ENCODE results near the gene ZCCHC7. TPM values are rescaled to one million over a fixed set of nuclear protein-coding genes. Genes with fewer than 3 reads are reported as not detected.

ZCCHC7 gene
- total and polyA plus RNA-seq, 4 donors, result 7.7 to 28.0 (median 12.6) TPM

DNA sequence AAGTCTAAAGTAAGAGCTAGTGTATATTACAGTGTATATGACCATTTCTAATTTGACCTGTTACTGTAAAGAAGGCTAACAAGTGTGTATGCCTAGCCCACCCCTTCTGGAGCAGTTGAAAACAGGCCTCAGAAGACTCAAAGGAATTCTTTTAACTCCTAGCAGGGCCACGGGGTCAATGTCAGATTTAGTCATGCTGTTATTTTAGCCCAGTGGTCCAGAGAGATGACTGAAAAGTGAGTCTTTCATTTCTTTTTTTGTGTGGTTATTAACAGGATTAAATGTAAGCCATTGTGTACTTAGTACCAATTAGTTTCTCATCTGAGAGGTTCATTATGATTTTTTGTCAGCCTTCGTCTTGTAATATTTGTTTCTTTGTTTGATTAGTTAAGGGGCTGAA is 24.4 kb downstream of the ZCCHC7 start:
- Histone ChIP-seq H3K36me3 (ENCODE audit: control insufficient read depth in 4 of 4, insufficient read depth in 4 of 4, low read length in 4 of 4) (peaks cover 0 to 1% (median 0%) of the 10 kb centered on the region in 4 donors), H3K9ac (ENCODE audit: insufficient read depth in 1 of 2, low read length in 2 of 2) (no peak overlapping the region), H3K4me3 (no peak overlapping the region), H3K27ac (ENCODE audit: low read depth in 1 of 2, low read length in 1 of 2) (no peak overlapping the region), H3K9me3 (ENCODE audit: control insufficient read depth in 4 of 4, insufficient read depth in 3 of 4, low read length in 3 of 4) (no peaks in the 10 kb centered on the region), H3K27me3 (ENCODE audit: control insufficient read depth in 3 of 3, insufficient read depth in 3 of 3, low read length in 2 of 3) (no peaks in the 10 kb centered on the region), H3K4me1 (ENCODE audit: control insufficient read depth in 5 of 5, insufficient read depth in 5 of 5, low read length in 5 of 5) (peaks cover 0 to 3% (median 0%) of the 10 kb centered on the region in 5 donors)
- 69 to 86% methylated on average over 2 of the region's 2 CpGs for WGBS, 2 donors
- DNase-seq (no peak), ATAC-seq (ENCODE audit: insufficient read depth, low FRiP score) (no peak)
- TF ChIP-seq, protein P1, sequence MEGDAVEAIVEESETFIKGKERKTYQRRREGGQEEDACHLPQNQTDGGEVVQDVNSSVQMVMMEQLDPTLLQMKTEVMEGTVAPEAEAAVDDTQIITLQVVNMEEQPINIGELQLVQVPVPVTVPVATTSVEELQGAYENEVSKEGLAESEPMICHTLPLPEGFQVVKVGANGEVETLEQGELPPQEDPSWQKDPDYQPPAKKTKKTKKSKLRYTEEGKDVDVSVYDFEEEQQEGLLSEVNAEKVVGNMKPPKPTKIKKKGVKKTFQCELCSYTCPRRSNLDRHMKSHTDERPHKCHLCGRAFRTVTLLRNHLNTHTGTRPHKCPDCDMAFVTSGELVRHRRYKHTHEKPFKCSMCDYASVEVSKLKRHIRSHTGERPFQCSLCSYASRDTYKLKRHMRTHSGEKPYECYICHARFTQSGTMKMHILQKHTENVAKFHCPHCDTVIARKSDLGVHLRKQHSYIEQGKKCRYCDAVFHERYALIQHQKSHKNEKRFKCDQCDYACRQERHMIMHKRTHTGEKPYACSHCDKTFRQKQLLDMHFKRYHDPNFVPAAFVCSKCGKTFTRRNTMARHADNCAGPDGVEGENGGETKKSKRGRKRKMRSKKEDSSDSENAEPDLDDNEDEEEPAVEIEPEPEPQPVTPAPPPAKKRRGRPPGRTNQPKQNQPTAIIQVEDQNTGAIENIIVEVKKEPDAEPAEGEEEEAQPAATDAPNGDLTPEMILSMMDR (IDR thresholded peaks at IDR 0.05; ENCODE audit: control extremely low read depth, extremely low read depth), result no peak

DNA sequence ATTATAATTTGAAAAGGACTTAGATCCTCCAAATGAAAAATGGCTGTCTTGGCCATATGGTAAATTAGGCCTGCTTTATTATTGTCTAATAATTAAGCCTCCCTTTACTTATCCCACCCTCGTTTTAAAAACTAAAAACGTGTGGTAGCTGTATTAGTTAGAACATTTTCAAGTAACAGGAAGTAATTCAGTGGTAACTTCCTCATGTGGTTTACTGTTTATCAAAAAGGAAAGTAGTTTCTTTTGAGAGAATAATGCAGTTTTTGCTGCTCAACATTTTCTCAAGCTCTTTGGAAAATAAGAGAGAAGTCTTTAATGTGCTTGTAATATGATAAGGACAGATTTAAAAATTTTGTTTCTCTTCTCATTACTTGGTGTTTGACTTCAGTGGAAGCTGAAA is 26.0 kb downstream of the ZCCHC7 start:
- Histone ChIP-seq H3K36me3 (ENCODE audit: control insufficient read depth in 4 of 4, insufficient read depth in 4 of 4, low read length in 4 of 4) (peaks cover 0 to 4% (median 0%) of the 10 kb centered on the region in 4 donors), H3K27me3 (ENCODE audit: control insufficient read depth in 3 of 3, insufficient read depth in 3 of 3, low read length in 2 of 3) (no peaks in the 10 kb centered on the region), H3K27ac (ENCODE audit: low read depth in 1 of 2, low read length in 1 of 2) (no peak overlapping the region), H3K9ac (ENCODE audit: insufficient read depth in 1 of 2, low read length in 2 of 2) (no peak overlapping the region), H3K4me1 (ENCODE audit: control insufficient read depth in 5 of 5, insufficient read depth in 5 of 5, low read length in 5 of 5) (peaks cover 0 to 3% (median 0%) of the 10 kb centered on the region in 5 donors), H3K4me3 (no peak overlapping the region), H3K9me3 (ENCODE audit: control insufficient read depth in 4 of 4, insufficient read depth in 3 of 4, low read length in 3 of 4) (no peaks in the 10 kb centered on the region)
- TF ChIP-seq, protein P1 (IDR thresholded peaks at IDR 0.05; ENCODE audit: control extremely low read depth, extremely low read depth), result no peak
- ATAC-seq (ENCODE audit: insufficient read depth, low FRiP score) (no peak), DNase-seq (peak in 1 of 3 donors; percentile 6)
- WGBS, 2 donors, result 4 to 8% methylated on average over 2 of the region's 2 CpGs

DNA sequence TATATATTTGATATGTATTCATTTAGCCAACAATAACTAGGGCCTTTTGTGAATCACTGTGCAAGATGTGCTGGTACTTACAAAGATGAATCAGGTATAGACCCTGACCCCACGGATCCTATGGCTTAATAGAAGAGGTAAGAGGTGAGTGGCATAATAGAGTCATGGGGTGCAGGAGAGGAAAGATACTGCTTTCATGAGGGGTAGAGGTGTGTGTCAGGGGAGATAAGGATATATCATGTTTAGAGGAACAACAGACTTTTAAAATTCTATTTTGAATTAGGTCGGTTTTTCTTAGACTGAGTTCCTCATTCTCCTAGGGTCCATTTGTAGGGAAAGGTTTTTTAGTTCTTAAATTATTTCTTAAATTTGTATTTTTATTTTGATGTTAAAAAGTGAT is 27.8 kb downstream of the ZCCHC7 start:
- 52 to 77% methylated on average over 2 of the region's 2 CpGs for WGBS, 2 donors
- TF ChIP-seq, protein P1 (IDR thresholded peaks at IDR 0.05; ENCODE audit: control extremely low read depth, extremely low read depth), result no peak
- Histone ChIP-seq H3K4me1 (ENCODE audit: control insufficient read depth in 5 of 5, insufficient read depth in 5 of 5, low read length in 5 of 5) (peaks cover 0 to 3% (median 0%) of the 10 kb centered on the region in 5 donors), H3K36me3 (ENCODE audit: control insufficient read depth in 4 of 4, insufficient read depth in 4 of 4, low read length in 4 of 4) (peaks cover 0 to 4% (median 0%) of the 10 kb centered on the region in 4 donors), H3K9ac (ENCODE audit: insufficient read depth in 1 of 2, low read length in 2 of 2) (no peak overlapping the region), H3K27ac (ENCODE audit: low read depth in 1 of 2, low read length in 1 of 2) (no peak overlapping the region), H3K27me3 (ENCODE audit: control insufficient read depth in 3 of 3, insufficient read depth in 3 of 3, low read length in 2 of 3) (no peaks in the 10 kb centered on the region), H3K9me3 (ENCODE audit: control insufficient read depth in 4 of 4, insufficient read depth in 3 of 4, low read length in 3 of 4) (no peaks in the 10 kb centered on the region), H3K4me3 (no peak overlapping the region)
- no peak for DNase-seq
- ATAC-seq (ENCODE audit: insufficient read depth, low FRiP score), result no peak

All from lung (tissue), 12 donors.